H9 (cell line): ENCODE data around the gene C1S. TPM values are rescaled to one million over a fixed set of nuclear protein-coding genes. Genes with fewer than 3 reads are reported as not detected.

Experiments
- DNase-seq: peaks from one replicate; pipeline ENCODE4 v3.0.0-alpha.2; 2017
- H2AFZ ChIP-seq: one replicate; pipeline ENCODE4 v1.6.1; 2013; ENCODE audit warnings: mild to moderate bottlenecking, low read length, control low read depth, moderate library complexity
- H2AK5ac ChIP-seq: 2 replicates; pipeline ENCODE4 v1.6.1; 2013; ENCODE audit warnings: low read length, control low read depth, mixed read lengths; ENCODE audit not compliant: insufficient read length
- H2BK120ac ChIP-seq: one replicate; pipeline ENCODE4 v1.6.1; 2013; ENCODE audit warnings: low read depth, mild to moderate bottlenecking, low read length, control low read depth, inconsistent platforms; ENCODE audit not compliant: poor library complexity, severe bottlenecking
- H2BK12ac ChIP-seq: 2 replicates; pipeline ENCODE4 v1.6.1; 2013; ENCODE audit warnings: low read length, control low read depth, mixed read lengths, low read depth; ENCODE audit not compliant: insufficient read length
- H2BK15ac ChIP-seq: 2 replicates; pipeline ENCODE4 v1.6.1; 2013; ENCODE audit warnings: low read depth, low read length, control low read depth
- H2BK20ac ChIP-seq: one replicate; pipeline ENCODE4 v1.6.1; 2013; ENCODE audit warnings: low read depth, mild to moderate bottlenecking, low read length, control low read depth, inconsistent platforms; ENCODE audit not compliant: poor library complexity, severe bottlenecking
- H2BK5ac ChIP-seq: 2 replicates; pipeline ENCODE4 v1.6.1; 2013; ENCODE audit warnings: low read length, control low read depth, mixed read lengths; ENCODE audit not compliant: insufficient read length
- H3K14ac ChIP-seq: 2 replicates; pipeline ENCODE4 v1.6.1; 2013; ENCODE audit warnings: low read length, control low read depth; ENCODE audit not compliant: insufficient read depth
- H3K18ac ChIP-seq: 2 replicates; pipeline ENCODE4 v1.6.1; 2013; ENCODE audit warnings: low read depth, mild to moderate bottlenecking, mixed read lengths, low read length, control low read depth; ENCODE audit not compliant: insufficient read length
- H3K23ac ChIP-seq: 2 replicates; pipeline ENCODE4 v1.6.1; 2013; ENCODE audit warnings: low read length, control low read depth, mixed read lengths, low read depth; ENCODE audit not compliant: insufficient read length
- H3K23me2 ChIP-seq: 2 replicates; pipeline ENCODE4 v1.6.1; 2013; ENCODE audit warnings: low read depth, mild to moderate bottlenecking, mixed read lengths, low read length, control low read depth; ENCODE audit not compliant: insufficient read length, poor library complexity, severe bottlenecking
- H3K27ac ChIP-seq: 2 replicates; pipeline ENCODE4 v1.5.1; 2013; ENCODE audit warnings: low read length, control low read depth, mixed read lengths, low read depth; ENCODE audit not compliant: insufficient read length
- H3K27me3 ChIP-seq: 2 replicates; pipeline ENCODE4 v1.6.1; 2013; ENCODE audit warnings: low read length, control low read depth, inconsistent platforms; ENCODE audit not compliant: insufficient read depth
- H3K4ac ChIP-seq: 2 replicates; pipeline ENCODE4 v1.6.1; 2013; ENCODE audit warnings: low read depth, mild to moderate bottlenecking, control low read depth, inconsistent platforms, low read length, moderate library complexity
- H3K4me1 ChIP-seq: 2 replicates; pipeline ENCODE4 v1.6.1; 2013; ENCODE audit warnings: low read length, control low read depth, inconsistent platforms; ENCODE audit not compliant: insufficient read depth
- H3K4me2 ChIP-seq: 2 replicates; pipeline ENCODE4 v1.6.1; 2013; ENCODE audit warnings: low read length, control low read depth, mixed read lengths; ENCODE audit not compliant: insufficient read length, insufficient read depth
- H3K56ac ChIP-seq: 2 replicates; pipeline ENCODE4 v1.6.1; 2013; ENCODE audit warnings: low read depth, mild to moderate bottlenecking, mixed read lengths, low read length, control low read depth; ENCODE audit not compliant: insufficient read length
- H3K79me1 ChIP-seq: 2 replicates; pipeline ENCODE4 v1.6.1; 2013; ENCODE audit warnings: low read depth, mild to moderate bottlenecking, moderate library complexity, low read length, control low read depth, inconsistent platforms; ENCODE audit not compliant: insufficient read depth, poor library complexity, severe bottlenecking
- H3K79me2 ChIP-seq: 2 replicates; pipeline ENCODE4 v1.6.1; 2013; ENCODE audit warnings: low read length, control low read depth, inconsistent platforms; ENCODE audit not compliant: insufficient read depth
- H3K9ac ChIP-seq: 2 replicates; pipeline ENCODE4 v1.6.1; 2013; ENCODE audit warnings: low read length, control low read depth, mixed read lengths; ENCODE audit not compliant: insufficient read length; ENCODE audit errors: extremely low read depth
- H3K9me3 ChIP-seq: one replicate; pipeline ENCODE4 v1.6.1; 2013; ENCODE audit warnings: low read depth, low read length, inconsistent platforms; ENCODE audit not compliant: control insufficient read depth
- H3T11ph ChIP-seq: one replicate; pipeline ENCODE4 v1.6.1; 2013; ENCODE audit warnings: mild to moderate bottlenecking, low read length, control low read depth, inconsistent platforms
- H4K20me1 ChIP-seq: one replicate; pipeline ENCODE4 v1.6.1; 2013; ENCODE audit not compliant: control insufficient read depth, insufficient read length, insufficient read depth
- H4K5ac ChIP-seq: 2 replicates; pipeline ENCODE4 v1.6.1; 2013; ENCODE audit warnings: low read depth, mild to moderate bottlenecking, mixed read lengths, low read length, control low read depth; ENCODE audit not compliant: insufficient read length
- H4K8ac ChIP-seq: replicated peaks from 2 replicates; pipeline ENCODE4 v1.6.1; 2013; ENCODE audit warnings: low read length, control low read depth, mixed read lengths, low read depth; ENCODE audit not compliant: insufficient read length
- H4K91ac ChIP-seq: 2 replicates; pipeline ENCODE4 v1.6.1; 2013; ENCODE audit warnings: low read depth, mild to moderate bottlenecking, moderate library complexity, mixed read lengths, low read length, control low read depth; ENCODE audit not compliant: insufficient read length
- H3K27ac Mint-ChIP-seq, 3 experiments: 2 replicates in 2 of 3; 3 replicates in 1 of 3; pipeline ENCODE4 v1.8.0; 2020 to 2021; ENCODE audit warnings: mixed read lengths in 3 of 3, mild to moderate bottlenecking in 1 of 3, moderate library complexity in 1 of 3
- H3K27me3 Mint-ChIP-seq: 2 replicates; pipeline ENCODE4 v1.8.0; 2021; ENCODE audit warnings: low read depth, mild to moderate bottlenecking, moderate library complexity, mixed read lengths
- H3K36me3 Mint-ChIP-seq, 3 experiments: 2 replicates in 2 of 3; 3 replicates in 1 of 3; pipeline ENCODE4 v1.8.0; 2020 to 2021; ENCODE audit warnings: low read depth in 3 of 3, mixed read lengths in 3 of 3; ENCODE audit not compliant: insufficient read depth in 1 of 3
- H3K4me1 Mint-ChIP-seq, 2 experiments: 2 replicates each; pipeline ENCODE4 v1.8.0; 2020; ENCODE audit warnings: mixed read lengths in 2 of 2
- H3K4me3 Mint-ChIP-seq, 2 experiments: 2 replicates in 1 of 2; 3 replicates in 1 of 2; pipeline ENCODE4 v1.8.0; 2020 to 2021; ENCODE audit warnings: mild to moderate bottlenecking in 2 of 2, mixed read lengths in 2 of 2, moderate library complexity in 1 of 2
- H3K9me3 Mint-ChIP-seq, 2 experiments: 2 replicates in 1 of 2; 3 replicates in 1 of 2; pipeline ENCODE4 v1.8.0; 2020; ENCODE audit warnings: mild to moderate bottlenecking in 2 of 2, mixed read lengths in 2 of 2, moderate library complexity in 1 of 2
- CTCF ChIP-seq: fragments of 200-600 bp; sonication (generic); conservative IDR thresholded peaks from 3 replicates; pipeline ENCODE4 v1.8.0; 2021; ENCODE audit warnings: antibody characterized with exemption, mild to moderate bottlenecking
- WGBS: extraction: QIAGEN DNeasy Blood & Tissue Kit; methylation state at CpG from one replicate; pipeline ENCODE4 v1.1.7; 2013; ENCODE audit warnings: missing lambda C conversion rate, low lambda C conversion rate, mixed read lengths; ENCODE audit not compliant: insufficient read length; ENCODE audit errors: extremely low coverage; 5-methylcytosine and 5-hydroxymethylcytosine counted together
- total RNA-seq: library from RNA; stranded (reverse); gene quantifications from 2 replicates; pipeline ENCODE4 v1.2.1, GENCODE V29; 2021

C1S gene
- total RNA-seq, 1 experiment from 2014 or later, result 4.2 TPM

- Histone ChIP-seq H3K9me3 (no peaks in the 10 kb centered on the region), H3K27ac (no peak within 1 kb of the TSS), H4K91ac (no peak within 1 kb of the TSS), H3K56ac (no peak within 1 kb of the TSS), H3T11ph (no peak within 1 kb of the TSS), H3K4me1 (no peaks in the 10 kb centered on the region), H2AK5ac (no peak within 1 kb of the TSS), H3K4ac (no peak within 1 kb of the TSS), H4K5ac (no peak within 1 kb of the TSS), H2BK5ac (no peak within 1 kb of the TSS), H3K18ac (peak within 1 kb of the TSS; percentile 75), H3K23me2 (peaks cover 3% of the 10 kb centered on the region), H4K8ac (no peak within 1 kb of the TSS), H4K20me1 (no peaks in the 10 kb centered on the region), H3K4me2 (peak within 1 kb of the TSS; percentile 71), H3K9ac (peak within 1 kb of the TSS; percentile 2), H3K23ac (no peak within 1 kb of the TSS), H3K27me3 (no peaks in the 10 kb centered on the region), H3K79me2 (no peaks in the 10 kb centered on the region; the same call in 1 of the 2 replicates), H2BK15ac (no peak within 1 kb of the TSS), H3K79me1 (no peaks in the 10 kb centered on the region), H2BK20ac (no peak within 1 kb of the TSS), H2AFZ (no peak within 1 kb of the TSS), H2BK12ac (no peak within 1 kb of the TSS), H3K14ac (peak within 1 kb of the TSS; percentile 81), H2BK120ac (no peak within 1 kb of the TSS)
- Mint-ChIP-seq H3K36me3 (peaks cover 0 to 8% (median 0%) of the 10 kb centered on the region in 3 experiments; a peak in 3 of 7 replicates), H3K4me1 (peaks cover 25 to 27% of the 10 kb centered on the region in 2 experiments), H3K9me3 (peaks cover 0 to 3% of the 10 kb centered on the region in 2 experiments; a peak in 1 of 5 replicates), H3K27ac (peak within 1 kb of the TSS; percentile 96 to 99 (median 98)), H3K27me3 (no peaks in the 10 kb centered on the region), H3K4me3 (peak within 1 kb of the TSS; percentile 91 to 95)
- peak; percentile 94 for TF ChIP-seq CTCF
- WGBS, result no CpG with 5 or more reads among the region's 77 CpGs
- DNase-seq, result peak; percentile 98
Measured at GRCh38 chr12:7018350-7019042, 42.0 kb upstream of the C1S start, which contains the start of gene LPCAT3. Gene LPCAT3, minus strand, starts transcription at chr12:7018476. Its CDS starts 52 bp downstream, at chr12:7018424.
